ENCODE data around the gene ENTPD7.

ENTPD7 gene, protein sequence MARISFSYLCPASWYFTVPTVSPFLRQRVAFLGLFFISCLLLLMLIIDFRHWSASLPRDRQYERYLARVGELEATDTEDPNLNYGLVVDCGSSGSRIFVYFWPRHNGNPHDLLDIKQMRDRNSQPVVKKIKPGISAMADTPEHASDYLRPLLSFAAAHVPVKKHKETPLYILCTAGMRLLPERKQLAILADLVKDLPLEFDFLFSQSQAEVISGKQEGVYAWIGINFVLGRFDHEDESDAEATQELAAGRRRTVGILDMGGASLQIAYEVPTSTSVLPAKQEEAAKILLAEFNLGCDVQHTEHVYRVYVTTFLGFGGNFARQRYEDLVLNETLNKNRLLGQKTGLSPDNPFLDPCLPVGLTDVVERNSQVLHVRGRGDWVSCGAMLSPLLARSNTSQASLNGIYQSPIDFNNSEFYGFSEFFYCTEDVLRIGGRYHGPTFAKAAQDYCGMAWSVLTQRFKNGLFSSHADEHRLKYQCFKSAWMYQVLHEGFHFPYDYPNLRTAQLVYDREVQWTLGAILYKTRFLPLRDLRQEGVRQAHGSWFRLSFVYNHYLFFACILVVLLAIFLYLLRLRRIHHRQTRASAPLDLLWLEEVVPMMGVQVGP

DNA sequence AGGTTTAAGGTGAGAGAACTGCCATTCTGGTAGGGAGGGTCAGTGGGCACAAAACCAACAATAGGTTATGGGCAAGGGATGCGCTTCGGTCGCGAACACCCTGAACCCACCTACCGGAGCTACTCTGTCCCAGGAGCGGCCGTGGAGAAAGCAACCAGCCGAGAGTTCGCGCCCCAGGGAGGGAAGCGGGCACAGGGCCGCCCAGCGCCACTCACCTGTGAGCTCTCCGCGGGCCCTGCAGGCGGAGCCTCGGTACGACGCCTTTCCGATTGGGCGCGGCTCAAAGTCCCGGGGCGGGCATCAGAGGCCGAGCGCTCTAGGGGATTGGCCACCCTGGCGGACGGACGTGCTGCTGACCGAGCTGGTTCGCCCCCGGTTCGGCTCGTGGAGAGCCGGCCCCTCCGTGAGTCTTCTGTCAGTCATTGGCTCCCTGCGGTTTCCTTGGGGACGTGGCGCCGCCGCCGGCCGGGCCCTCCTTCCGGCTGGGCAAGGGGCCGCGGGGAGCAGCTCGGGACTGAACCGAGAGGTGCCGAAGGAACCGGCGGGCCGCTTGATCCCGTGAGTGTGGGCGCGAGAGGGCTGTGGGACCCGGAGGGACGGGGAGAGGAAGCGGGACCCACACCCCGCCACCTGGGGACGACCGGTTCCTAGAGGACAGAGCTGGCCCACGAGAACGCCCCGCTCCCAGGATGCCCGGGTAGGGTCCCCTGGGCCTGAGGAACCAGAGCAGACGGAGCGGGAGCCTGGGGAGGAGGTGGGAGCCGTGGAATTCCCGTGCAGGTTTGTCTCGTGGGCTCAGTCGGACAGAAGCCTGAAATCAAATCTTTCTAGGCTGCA is at the start of gene ENTPD7:
Gene ENTPD7 (plus strand): TSS at position 479 of the 837 bp plus-strand sequence. CDS start 448 bp downstream, outside the sequence.
- peak within 1 kb of the TSS; percentile 91 for H3K4me3 ChIP-seq (ENCODE audit: low read length)
- TF ChIP-seq, protein P1, sequence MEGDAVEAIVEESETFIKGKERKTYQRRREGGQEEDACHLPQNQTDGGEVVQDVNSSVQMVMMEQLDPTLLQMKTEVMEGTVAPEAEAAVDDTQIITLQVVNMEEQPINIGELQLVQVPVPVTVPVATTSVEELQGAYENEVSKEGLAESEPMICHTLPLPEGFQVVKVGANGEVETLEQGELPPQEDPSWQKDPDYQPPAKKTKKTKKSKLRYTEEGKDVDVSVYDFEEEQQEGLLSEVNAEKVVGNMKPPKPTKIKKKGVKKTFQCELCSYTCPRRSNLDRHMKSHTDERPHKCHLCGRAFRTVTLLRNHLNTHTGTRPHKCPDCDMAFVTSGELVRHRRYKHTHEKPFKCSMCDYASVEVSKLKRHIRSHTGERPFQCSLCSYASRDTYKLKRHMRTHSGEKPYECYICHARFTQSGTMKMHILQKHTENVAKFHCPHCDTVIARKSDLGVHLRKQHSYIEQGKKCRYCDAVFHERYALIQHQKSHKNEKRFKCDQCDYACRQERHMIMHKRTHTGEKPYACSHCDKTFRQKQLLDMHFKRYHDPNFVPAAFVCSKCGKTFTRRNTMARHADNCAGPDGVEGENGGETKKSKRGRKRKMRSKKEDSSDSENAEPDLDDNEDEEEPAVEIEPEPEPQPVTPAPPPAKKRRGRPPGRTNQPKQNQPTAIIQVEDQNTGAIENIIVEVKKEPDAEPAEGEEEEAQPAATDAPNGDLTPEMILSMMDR (conservative IDR thresholded peaks at IDR 0.05; ENCODE audit: low read length), result no peak; the same call in 1 of the 2 replicates
- peak; percentile 94 for DNase-seq (ENCODE audit: low read depth)

DNA sequence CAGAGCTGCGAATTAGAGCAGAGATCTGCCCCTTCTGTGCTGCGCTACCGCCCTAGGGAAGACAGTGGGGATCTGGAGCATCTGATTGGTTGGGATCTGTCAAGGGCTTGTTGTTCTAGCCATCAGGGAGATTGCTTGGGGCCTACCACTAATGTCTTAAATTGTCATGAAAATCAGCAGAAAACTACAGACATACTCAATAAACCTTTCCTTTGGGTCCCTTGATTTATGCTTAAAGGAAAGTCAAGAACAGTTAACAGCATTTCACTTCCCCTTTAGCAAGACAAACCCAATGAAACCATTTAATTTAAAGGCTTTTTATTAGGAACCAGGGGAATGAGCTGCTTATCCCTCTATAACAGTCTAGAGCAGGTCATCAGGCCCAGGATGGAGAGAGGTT is 49.1 kb upstream of the ENTPD7 start:
- DNase-seq (ENCODE audit: low read depth), result no peak
- no peak overlapping the region for H3K4me3 ChIP-seq (ENCODE audit: low read length)
- TF ChIP-seq, protein P1 (conservative IDR thresholded peaks at IDR 0.05; ENCODE audit: low read length), result no peak

DNA sequence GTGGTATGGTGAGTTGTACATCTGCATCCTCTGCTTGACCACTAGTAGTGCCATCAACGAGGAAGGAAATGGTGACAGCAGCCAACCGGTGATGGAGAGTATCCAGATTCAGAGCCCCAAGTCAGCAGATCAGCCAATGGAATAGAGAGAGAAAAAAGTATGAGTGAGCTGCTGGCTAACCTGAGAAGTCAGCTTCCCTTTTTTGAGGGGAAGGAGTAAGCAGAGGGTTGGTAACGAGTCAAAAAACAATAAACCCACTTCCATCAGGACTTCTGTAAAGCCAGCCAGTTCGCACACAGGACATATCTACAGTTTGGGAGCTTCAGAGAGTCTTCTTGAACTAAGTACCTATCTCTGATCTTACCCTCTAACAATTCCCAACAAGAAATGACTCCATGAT is 48.0 kb upstream of the ENTPD7 start:
- no peak for DNase-seq (ENCODE audit: low read depth)
- H3K4me3 ChIP-seq (ENCODE audit: low read length), result no peak overlapping the region
- TF ChIP-seq, protein P1 (conservative IDR thresholded peaks at IDR 0.05; ENCODE audit: low read length), result no peak

DNA sequence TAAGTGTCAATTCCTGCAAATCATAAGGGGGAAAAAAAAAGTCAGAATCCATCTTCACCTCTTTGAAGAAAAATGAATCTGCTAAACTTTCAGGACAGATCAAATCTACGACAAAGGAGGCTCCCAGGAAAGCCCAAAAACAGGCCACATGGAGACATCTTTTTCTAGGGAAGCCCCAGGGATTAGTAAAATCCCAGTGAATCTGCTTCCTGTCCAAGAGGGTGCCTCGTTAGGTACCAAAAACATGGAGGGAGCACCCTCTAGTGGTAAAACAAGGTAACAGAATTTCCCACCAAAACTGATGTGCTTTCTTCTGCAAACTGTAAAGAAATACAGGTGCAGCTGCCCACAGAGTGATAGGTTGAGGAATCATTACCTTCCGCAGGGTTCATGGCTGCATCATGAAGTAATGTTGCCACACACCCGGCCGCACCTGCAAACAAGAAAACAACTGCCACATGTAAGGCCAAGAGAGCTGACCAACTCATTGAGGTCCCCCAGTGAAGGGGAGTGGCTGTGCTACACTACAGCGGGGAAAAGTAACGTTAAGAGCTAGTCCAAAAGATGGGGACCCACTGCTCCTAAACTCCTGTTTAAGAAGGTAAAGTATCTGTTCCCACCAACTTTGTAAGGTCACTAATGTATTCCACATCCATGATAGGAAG is 47.0 kb upstream of the ENTPD7 start:
- TF ChIP-seq, protein P1 (conservative IDR thresholded peaks at IDR 0.05; ENCODE audit: low read length), result peak; percentile 86
- peak; percentile 61 for DNase-seq (ENCODE audit: low read depth)

DNA sequence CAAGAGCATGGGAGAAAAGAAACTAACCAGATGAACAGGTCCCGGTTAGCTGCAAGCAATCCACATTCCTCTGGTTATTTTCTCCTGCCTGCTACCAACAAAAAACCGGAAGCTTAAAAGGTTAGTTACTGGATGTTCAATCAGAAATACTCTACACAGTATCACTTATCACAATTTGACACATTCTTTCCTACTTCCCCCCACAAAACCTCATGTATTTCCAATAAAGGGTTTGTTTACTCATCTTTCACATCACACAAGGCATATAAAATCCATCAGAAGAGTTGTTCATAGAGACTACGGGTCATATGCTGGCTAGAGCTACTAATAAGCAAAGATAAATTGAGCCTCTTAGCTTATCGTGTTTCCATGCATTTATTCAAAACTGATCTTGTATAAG is 43.9 kb upstream of the ENTPD7 start:
- no peak overlapping the region for H3K4me3 ChIP-seq (ENCODE audit: low read length)
- no peak for DNase-seq (ENCODE audit: low read depth)
- TF ChIP-seq, protein P1 (conservative IDR thresholded peaks at IDR 0.05; ENCODE audit: low read length), result no peak

More for the DNA sequence above, 47.0 kb upstream of the ENTPD7 start:
- H3K4me3 ChIP-seq (ENCODE audit: low read length), result no peak overlapping the region

DNA sequence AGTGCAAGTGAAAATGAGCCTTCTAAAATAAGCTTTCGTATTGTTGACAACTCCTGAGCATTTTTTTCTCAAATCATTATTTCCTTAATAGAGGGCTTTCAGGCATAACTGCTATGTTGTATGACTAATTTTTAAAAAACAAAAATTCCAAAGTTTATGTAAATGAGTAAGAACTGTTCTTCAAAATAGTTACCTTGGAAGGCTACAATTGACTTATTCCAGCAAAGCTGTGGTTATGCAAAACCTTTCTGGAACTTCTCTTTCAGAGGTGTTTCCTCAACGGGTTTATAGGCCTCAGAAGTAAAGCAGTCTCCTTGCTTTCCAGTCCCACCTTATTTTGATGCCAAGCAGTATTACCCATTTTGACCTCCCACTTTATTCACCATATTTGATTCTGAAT is 41.6 kb upstream of the ENTPD7 start:
- no peak for DNase-seq (ENCODE audit: low read depth)
- TF ChIP-seq, protein P1 (conservative IDR thresholded peaks at IDR 0.05; ENCODE audit: low read length), result no peak
- peak overlapping the region; percentile 18 for H3K4me3 ChIP-seq (ENCODE audit: low read length)
